ENCODE measurements around the gene LONRF2.

The LONRF2 gene

DNA sequence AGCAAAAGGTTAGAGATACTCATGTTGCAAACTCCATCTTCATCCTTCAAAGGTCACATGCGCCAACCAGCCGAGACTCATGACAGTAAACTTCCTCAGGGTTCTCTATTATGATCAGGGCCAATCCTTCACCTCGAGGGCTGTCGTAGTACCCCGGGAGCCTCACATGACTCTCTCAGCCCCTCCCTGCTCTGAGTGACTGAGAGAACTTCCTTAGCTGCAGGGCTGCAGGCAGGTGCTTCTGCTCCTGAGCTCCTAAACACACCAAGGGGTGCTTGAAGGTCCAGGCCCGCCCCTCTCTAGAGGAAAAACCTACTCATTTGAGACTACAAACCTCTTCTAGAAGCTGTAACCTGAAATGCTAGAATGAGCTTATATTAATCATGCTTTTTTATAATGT lies 48.2 kb downstream of the LONRF2 start:
- DNase-seq: no peak

DNA sequence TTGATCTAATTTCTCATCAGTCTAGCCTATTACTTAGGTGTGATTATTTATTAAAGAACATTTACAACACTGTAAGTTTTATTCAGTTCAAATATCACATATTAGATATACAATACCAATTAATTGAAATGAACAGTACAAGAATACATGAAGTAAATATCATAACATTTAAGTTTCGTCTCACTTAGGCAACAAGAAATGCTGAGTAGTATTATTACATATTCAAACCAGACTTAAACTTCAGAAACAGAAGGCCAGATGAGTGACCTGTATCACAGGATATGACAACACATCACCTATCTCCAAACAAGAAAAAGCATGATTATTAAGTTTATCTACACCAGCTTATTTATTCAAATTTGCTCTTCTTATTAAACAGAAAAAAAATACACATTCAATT lies 48.9 kb downstream of the LONRF2 start:
- DNase-seq: no peak

DNA sequence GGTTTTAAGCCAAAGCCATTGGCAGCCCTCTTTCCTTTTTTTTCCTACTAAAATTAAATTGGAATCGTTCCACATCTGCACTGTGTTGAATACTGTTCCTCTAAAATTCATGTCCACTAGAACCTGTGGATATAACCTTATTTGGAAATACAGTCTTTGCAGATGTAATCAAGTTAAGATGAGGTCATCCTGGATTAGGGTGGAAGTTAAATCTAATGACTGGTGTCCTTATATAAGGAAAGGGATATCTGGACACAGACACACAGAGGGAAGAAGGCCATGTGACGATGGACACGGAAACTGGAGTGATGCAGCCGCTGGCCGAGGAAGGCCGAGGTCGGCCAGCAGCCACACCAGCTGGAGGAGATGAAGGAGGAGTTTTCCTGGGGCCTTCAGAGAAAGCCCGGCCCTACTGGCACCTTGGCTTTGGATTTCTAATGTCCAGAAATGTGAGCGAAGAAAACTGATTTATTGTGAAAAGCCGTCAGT lies 49.4 kb downstream of the LONRF2 start:
- DNase-seq: no peak

DNA sequence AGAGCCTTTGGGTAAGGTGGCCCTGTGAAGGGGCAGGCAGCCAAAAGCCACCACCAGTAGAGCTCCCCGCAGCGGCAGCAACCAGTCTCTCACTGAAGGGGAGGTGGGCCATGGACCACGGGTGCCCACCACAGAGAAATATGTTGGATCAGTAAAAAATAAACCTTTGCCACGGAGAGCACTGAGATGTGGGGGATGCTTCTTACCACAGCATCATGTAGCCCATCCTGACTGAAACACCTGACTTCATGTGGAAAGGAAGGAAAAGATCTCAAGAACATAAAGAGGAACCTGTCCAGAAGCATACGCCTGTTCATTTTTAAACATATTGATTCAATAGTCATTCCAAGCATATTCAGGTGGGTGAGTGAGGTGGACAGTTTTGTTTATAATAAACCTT lies 51.1 kb downstream of the LONRF2 start:
- no peak for DNase-seq

DNA sequence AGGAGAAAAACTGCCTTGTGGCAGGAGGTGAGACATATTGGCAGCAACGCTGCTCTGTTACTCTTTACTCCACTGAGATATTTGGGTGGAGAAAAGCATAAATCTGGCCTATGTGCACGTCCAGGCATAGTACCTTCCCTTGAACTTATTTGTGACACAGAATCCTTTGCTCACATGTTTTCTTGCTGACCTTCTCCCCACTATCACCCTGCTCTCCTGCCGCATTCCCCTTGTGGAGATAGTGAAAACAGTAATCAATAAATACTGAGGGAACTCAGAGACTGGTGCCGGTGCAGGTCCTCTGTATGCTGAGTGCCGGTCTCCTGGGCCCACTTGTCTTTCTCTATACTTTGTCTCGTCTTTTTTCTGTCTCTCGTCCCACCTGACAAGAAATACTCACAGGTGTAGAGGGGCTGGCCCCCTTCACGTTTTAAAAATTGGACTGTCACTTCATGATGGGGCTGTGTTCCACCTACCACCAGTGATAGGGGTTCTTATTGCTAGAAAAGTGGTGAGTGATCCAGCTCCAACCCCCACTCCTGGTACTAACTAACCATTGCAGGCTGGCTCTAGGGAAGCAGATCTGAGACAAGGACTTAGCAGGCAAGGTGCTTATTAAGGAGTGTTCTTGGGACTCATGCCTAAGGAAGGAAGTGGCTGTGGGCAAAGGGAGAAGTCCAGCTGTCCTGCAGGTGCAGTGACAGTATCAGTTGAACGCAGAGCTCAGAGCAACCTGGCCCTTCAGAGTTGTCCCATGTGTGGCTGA lies 51.7 kb downstream of the LONRF2 start:
- no peak for DNase-seq

DNA sequence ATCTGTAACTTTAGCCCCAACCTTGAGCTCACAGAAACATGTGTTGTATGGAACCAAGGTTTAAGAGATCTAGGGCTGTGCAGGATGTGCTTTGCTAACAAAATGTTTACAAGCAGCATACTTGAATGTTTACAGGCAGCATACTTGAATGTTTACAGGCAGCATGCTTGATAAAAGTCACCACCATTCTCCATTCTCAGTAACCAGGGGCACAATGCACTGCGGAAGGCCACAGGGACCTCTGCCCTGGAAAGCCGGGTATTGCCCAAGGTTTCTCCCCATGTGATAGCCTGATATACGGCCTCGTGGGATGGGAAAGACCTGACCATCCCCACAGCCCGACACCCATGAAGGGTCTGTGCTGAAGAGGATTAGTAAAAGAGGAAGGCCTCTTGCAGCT lies 52.4 kb downstream of the LONRF2 start:
- no peak for DNase-seq

DNA sequence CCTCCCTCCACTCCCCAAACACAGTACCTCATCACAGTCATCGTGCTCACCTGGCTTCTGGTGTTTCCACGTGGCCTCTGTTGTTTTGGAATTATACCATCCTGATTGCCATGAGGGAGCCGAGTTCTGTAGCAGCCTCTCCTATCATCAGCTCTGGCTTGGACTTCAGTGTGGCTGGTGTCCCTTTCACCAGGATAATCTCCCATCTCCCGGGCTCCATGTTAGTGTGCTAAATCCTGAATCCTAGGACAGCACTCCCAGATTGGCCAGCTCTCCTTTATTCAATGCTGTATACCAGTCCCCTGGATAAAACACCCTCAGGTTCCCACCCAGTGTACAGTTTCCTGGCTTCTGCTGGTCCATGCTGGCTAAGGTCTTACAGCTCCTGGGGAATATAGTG lies 53.3 kb downstream of the LONRF2 start:
- no peak for DNase-seq

DNA sequence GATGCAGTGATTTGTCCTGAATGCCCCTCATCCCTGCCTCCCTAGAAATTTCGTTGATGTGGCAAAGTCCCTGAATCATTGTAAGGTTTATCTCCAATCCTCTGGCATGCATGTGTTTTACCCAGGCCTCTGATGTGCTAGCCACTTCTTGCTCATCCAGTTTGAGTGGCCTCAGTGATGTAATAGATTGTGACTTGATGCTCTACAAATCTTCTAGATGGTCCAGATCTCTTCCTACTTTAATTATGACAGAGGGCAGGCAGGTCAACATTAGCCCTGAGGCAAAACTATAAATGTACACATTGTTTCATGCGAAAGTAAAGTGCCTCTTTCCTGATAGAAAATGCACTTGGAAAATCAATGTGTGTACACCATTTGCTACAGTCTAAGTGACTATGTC lies 54.5 kb downstream of the LONRF2 start:
- DNase-seq: no peak

DNA sequence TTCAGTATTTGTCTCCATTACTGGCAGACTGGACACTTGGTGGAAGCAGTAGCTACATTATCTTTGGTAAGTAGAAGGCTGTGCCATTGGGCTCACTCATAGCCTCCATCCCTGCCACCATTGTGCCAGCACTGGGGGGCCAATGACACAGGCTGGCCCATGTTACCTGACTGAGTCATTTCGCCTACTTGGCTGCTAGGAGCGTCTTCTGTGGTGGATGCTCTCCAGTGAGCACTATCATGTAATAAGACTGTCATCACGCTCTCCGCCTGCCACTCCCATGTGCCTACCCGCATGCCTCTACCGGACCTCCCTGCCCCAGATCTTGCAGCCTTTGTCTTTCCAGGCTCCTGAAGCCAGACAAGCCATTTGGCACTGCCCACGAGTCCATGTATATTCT lies 56.2 kb downstream of the LONRF2 start:
- no peak for DNase-seq

DNA sequence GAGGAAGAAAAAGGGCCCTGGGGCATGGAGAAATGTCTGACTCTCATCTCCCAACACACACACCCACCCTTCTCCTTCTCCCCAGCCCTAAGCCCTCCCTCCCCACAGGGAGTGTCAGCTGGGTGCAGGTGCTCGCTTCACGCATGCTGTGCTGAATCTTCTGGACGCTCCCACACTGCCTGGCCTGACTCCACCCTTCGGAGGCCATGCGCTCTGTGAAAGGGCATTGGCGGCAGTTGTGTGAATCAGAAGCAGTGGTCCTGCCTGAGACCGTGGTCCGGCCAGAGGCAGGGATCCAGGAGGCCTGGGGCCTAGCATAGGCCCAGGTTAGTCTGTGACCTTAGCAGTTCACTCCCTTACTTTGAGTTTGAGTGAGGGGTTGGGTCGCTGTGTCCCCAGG lies 57.1 kb downstream of the LONRF2 start:
- no peak for DNase-seq

DNA sequence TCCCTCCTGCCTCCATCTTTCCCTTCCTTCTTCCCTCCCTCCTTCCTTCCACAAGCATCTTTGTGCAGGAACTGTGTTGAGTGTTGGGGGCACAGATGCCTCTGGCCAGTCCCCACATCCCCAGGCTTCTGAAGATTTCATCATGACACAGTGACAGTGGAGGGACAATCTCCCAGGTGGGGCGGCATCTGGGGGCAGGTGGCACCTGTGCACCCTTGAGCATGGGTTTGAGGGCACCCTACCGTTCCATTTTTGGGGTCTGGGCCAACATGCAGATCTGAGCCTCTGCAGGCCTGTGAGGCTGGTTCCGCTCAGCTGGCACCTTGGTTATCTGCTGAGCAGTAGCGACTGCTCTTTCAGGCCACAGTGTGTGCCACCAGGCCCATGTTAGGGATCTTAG lies 57.6 kb downstream of the LONRF2 start:
- DNase-seq: no peak

DNA sequence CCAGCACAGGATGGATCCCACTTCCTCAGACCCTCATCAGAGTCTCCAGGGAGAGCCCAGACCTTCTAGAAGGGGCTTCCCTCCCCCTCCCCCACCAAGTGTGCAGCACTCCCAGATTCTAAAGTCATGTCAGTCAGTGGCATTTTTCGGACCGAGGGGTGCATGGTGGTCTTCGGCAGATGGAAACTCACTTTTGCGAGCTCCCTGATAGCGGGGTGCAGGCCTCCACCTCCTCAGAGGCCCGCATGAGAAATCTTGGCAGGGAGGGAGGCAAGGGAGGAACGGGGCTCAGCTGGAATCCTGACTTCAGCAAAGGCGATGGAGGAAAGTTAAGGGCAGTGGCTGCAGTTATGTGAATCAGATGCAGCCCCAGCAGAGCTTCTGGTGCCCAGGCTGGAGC lies 58.2 kb downstream of the LONRF2 start:
- DNase-seq: no peak

DNA sequence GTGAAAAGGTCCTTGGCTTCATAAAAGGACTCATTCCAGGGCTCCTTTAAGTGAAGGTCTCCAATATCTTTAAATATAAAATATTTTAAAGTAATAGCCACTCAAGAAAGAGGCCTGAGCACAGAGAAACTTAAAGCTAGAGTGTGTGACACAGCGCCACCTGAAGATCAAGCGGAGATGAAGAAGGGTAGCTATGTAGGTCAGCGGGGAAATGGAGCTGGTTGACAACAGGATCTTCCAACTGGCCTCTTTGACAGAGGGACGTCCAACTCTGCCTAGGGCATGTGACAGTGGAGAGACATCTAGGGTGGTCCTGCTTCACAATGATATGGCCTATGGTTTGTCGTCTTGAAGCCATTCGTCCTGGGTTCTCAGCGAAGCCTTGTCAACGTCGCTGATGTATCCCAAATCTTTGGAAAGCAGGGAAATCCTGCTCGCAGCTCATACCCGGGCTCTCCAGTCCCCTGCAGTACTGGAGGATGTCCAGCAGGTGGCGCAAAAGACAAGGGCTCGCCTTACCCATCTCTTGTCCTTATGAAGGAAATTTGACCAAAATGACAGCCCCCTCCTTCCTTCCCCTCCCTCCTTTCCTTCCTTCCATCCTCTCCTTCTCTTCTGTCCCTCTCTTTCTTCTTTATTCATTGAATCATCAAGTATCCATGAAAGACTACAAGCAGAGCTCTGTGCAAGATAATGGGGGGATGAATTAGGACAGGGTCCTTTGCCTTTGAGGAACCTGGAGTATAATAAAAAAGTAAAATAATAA lies 59.6 kb downstream of the LONRF2 start:
- DNase-seq: peak; percentile 27

DNA sequence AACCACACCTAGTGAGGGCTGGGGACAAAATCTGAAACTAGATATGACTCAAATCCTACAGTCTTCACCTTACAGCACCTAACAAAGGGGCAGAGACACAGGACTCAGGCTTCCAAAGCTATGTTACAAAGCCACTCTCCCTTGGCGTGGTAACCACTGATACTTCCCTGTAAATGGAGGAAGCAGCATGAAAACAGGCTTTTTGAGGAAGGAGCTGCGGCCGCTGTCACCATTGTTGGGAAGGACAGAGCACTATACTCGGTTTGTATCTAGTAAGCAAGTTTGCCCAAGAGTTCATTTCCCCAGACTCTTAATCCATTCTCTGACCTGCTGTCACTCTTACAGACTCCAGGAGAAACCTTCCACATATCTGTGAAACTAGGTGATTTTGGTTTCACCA lies 60.3 kb downstream of the LONRF2 start:
- DNase-seq: no peak

DNA sequence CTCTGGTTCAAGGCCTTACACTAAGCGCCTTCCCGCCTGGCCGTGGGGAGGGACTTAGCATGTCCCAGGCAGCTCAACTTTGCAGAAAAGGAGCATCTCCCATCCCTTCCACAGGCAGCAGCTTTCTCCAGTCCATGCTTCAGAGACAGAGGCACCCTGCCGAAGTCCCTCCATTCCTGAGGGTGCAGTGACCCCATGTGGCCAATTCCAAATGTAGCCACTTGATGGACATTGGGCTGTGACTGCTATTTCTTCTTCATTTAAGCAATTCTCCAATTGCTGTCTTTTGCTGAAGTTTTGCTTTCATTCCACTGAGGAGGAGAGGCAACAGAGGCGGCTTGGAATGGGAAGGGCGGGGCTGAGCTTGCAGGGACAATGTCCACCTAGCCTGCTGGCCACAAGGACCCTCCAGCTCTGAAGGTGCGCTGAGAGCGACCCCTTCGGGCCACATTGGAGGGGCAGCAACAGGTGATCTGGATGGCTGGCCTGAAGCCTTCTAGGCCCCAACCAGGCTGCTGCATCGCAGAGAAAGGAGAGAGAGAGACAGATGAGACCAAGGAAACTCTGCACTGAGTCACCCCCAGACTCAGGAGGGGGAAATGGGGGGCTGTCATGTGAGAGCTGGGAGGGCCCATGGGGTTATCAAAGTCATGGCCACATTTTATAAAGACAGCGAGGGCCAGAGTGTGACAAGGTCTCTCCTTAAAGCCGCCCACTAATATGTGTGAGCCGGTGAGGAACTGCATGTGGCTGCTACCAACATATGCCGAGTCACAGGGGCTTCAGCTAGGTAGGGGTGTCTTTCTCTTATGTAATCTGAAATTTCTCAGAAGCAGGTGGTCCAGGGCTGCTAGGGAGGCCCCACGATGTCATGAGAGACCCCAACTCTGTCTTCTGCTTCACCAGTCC lies 61.3 kb downstream of the LONRF2 start:
- no peak for DNase-seq

DNA sequence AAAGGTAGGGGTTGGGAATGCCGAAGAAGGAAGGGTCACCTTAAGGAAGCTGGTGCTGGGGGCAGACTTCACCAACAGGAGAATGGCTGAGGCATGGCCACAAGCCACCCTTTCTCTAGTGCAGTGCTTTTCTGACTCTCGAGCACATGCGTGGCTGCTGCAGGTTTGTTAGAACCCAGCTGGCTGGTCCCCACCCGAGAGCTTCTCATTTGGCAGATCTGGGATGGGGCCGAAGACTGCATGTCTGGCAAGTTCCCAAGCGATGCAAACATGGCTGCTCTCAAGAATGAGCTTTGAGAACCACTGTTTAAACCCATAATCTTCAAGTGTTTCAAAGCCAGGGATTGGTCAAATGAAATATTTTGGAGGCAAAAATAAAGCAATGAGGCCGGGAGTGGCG lies 63.2 kb downstream of the LONRF2 start:
- DNase-seq: no peak

DNA sequence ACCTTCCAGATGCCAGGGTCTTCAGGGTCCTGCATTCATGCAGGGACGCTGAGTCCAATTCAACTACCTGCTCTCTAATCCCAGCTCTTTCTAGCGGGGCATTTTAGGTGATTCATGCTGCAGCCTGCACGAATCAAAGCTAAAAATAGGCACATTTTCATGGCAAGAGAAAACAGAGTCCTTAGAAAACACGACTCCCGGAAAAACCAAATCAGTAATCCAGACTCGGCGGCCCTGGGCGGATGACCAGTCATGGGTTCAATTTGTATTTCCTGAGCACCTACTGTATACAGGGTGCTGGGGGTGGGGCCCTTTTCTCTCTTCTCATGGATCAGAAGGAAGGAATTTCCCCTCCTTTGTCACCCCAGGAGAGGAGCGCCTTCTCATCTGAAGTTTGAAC lies 64.4 kb downstream of the LONRF2 start:
- DNase-seq: no peak

DNA sequence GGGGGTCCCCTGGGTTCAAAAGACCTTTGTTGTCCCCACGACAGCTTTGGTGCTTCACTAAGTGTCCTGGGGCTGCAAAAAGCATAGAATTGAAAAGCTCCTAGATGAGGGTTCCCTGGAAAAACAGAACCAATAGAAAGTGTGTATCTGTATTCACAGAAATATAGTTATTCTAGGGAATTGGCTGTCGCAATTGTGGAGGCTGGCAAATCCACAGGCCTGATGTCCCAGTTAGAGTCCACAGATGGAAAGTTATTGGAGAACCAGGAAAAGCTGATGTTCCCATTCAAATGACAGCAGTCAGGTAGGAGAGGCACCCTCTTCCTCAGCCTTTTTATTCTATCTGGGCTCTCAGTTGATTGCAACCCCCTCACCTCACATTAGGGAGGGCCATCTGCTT lies 65.5 kb downstream of the LONRF2 start:
- DNase-seq: no peak

DNA sequence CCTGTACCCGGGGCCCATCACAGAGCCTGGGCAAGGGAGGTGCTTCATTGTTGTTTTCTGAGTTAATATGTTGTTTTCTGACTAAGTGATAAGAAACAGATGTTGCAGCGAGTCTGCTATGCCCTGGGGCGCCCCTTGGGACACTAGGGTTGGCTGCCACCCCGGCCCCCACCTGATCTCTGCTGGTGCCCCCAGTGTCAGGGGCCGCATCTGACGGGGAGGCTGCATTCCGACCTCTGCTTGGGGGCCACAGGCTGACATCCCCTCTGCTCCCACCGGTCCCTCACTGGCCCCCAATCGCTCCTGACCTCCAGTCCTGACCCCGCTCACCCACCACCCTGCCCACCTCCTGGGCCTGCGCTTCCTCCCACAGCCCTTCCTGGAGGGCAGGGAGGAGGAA lies 65.9 kb downstream of the LONRF2 start:
- no peak for DNase-seq

DNA sequence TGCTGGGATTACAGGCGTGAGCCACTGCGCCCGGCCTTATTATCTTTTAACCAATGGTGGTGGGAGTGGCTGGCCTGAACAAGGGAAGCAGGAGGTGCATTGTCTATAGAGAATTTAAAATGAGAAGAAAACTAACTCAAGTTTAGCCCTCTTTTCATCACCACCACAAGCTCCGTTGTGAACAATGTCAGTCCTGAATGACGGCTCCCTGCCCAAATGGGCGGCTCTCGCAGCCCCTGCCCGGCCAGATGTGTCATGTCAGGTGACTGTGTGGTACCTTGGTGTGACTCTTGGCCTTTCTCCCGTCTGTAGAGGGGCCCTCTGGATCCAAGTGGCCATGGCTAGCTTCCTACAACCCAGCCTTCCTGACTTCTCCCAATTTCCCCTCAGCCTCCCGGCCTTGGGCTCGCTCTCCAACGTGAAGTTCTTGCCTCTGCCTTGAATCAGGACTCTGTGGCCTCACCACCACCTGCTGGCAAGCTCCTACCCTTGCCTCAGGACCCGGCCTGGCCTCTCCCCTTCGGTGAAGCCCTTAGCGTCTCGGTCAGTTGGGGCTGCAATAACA lies 67.6 kb downstream of the LONRF2 start:
- DNase-seq: no peak

DNA sequence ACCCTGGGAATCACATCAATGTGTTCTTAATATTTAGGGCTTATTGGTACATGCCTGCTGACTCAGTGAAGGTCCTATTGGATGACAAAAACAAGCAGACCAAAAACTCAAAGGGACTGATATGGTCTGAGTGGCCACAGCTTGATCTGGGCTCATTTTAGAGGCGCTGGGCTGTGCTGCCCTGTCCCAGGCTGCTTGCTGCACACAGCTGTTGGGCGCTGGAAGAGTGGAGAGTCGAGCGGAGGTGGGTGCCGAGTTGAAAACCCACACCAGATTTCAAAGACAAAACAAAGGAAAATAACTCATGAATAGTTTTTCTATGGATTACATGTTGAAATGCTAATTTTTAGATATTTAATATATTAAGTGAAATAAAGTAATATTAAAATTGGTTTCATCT lies 68.5 kb downstream of the LONRF2 start:
- no peak for DNase-seq

DNA sequence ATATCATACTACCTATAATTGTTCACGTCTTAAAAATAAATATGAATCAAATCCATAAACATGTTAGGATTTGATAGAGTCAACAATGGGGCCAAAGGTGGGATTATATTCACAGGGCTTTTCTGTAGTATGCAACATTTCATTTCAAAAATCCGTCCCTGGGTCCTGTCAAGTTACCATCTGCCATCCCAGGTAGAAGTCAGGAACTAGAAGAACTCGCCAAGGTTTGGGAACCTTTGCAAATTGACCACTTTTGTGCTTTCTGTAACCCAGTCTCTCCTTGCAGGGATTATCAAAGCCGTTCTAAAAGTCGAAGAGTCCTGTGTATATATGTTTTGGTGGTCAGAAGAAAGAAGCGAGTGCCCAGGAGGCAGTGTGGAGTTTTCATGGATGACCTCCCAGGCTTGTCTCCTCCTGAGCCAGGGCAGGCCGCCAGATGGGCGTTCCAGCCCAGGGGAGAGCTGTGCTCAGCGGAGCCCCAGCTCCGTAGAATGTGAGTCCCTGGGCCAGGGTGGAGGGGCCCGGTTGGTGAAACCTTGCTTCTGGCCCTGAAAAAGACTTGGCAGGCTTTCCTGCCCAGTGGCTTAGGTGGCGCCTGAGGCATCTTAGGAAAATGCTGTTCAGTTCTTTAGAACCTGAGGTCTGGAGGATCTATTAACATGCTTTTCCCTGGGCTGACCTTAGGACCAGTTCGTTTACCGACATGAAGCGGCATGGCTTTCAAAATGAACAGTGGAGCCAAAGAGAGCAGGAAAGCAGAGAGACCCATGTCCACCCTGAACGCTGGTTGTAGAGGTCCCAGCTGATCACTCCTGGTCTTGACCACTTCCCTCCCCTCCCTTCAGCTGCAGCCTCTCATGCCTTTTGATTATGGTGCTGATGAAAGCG lies 69.2 kb downstream of the LONRF2 start:
- no peak for DNase-seq
